T-helper 17 cell (primary cell): ENCODE results near the gene CPPED1. TPM values are rescaled to one million over a fixed set of nuclear protein-coding genes. Genes with fewer than 3 reads are reported as not detected.
"Not testable (repeated sequence)": the region's sequence is repeated elsewhere in the genome, so short reads cannot be mapped to it uniquely, and the experiment has no call there.

Experiments used
- ATAC-seq: fragments of 150-1000 bp; cut with Tn5 transposase; 2 replicates; pipeline ENCODE4 v1.10.0; 2021; ENCODE audit warnings: mild to moderate bottlenecking, moderate library complexity
- DNase-seq, 3 donors: peaks; one replicate each; pipeline versions ENCODE4 v3.0.0 to v3.0.0-alpha.2; 2020 to 2021
- H3K9me3 ChIP-seq: one replicate; pipeline ENCODE4 v1.7.0; 2013; ENCODE audit warnings: low read length, mild to moderate bottlenecking; ENCODE audit not compliant: control insufficient read depth, poor library complexity, severe bottlenecking
- H3K27ac Mint-ChIP-seq: one replicate; pipeline ENCODE4 v1.8.0; 2022; ENCODE audit warnings: mild to moderate bottlenecking, moderate library complexity, mixed read lengths
- H3K27me3 Mint-ChIP-seq: one replicate; pipeline ENCODE4 v1.8.0; 2022; ENCODE audit warnings: mixed read lengths
- H3K36me3 Mint-ChIP-seq: one replicate; pipeline ENCODE4 v1.8.0; 2022; ENCODE audit warnings: low read depth, mixed read lengths
- H3K4me1 Mint-ChIP-seq: one replicate; pipeline ENCODE4 v1.8.0; 2022; ENCODE audit warnings: mild to moderate bottlenecking, mixed read lengths
- H3K4me3 Mint-ChIP-seq: one replicate; pipeline ENCODE4 v1.8.0; 2022; ENCODE audit warnings: mild to moderate bottlenecking, moderate library complexity, mixed read lengths
- total RNA-seq, 4 donors: library from RNA in 2 of 4; stranded (reverse) in 2 of 4; gene quantifications; one replicate each; pipeline ENCODE4 v1.2.3 and lab custom pipeline; 2022 to 2026

The CPPED1 gene
- total RNA-seq, 2 donors from 2014 or later: 8.7 to 10.1 TPM

GRCh38 chr16:12796498-12796897 is 7.2 kb downstream of the CPPED1 start:
- DNase-seq: no peak
- ATAC-seq: no peak
- H3K9me3 ChIP-seq: no peaks in the 10 kb centered on the region
- Mint-ChIP-seq H3K36me3 (peaks cover 7% of the 10 kb centered on the region), H3K4me1 (peaks cover under 1% of the 10 kb centered on the region), H3K4me3 (no peak overlapping the region), H3K27me3 (no peaks in the 10 kb centered on the region), H3K27ac (no peak overlapping the region)

DNA sequence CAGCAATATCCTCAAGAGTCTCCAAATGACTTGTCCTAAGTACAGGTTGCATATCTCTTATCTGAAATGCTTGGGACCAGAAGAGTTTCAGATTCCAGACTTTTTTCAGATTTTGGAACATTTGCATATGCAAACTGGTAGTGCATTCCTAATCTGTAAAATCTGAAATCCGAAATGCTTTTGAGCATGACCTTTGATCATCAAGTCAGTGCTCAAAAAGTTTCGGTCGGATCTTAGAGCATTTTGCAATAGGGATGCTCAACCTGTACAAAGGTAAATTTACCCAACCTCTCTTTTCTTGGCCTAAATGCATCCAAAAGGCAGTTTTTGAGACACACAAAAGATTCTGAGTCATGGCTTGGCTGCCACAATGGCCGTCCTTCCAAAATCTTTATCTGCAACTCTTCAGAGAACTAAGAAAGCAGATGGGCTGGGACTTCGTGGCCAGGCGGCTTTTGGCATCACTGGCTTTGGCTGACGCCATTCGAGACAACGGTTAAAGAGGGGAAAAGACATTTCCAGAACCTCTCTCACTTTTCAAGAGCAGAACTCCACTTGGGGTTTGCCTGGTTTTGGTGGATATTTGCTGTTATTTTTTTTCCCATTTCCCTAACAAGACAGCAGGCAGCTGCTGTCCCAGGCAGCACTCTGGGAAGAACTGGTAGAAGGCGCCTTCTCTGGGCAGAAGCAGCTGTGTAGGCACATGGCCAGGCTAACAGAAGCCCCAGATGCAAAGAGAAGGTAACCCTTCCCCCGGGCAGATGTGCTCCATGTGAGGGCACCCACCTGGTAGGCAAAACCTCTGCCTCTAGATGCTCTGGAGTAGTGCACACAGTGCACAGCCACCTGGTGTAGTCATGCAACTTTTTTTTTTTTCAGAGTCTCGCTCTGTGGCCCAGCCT is 8.9 kb downstream of the CPPED1 start:
- DNase-seq (no peak), ATAC-seq (no peak)
- Mint-ChIP-seq H3K36me3 (peaks cover 2% of the 10 kb centered on the region), H3K4me1 (peaks cover 3% of the 10 kb centered on the region), H3K27ac (no peak overlapping the region), H3K27me3 (no peaks in the 10 kb centered on the region), H3K4me3 (no peak overlapping the region)
- no peaks in the 10 kb centered on the region for H3K9me3 ChIP-seq

DNA sequence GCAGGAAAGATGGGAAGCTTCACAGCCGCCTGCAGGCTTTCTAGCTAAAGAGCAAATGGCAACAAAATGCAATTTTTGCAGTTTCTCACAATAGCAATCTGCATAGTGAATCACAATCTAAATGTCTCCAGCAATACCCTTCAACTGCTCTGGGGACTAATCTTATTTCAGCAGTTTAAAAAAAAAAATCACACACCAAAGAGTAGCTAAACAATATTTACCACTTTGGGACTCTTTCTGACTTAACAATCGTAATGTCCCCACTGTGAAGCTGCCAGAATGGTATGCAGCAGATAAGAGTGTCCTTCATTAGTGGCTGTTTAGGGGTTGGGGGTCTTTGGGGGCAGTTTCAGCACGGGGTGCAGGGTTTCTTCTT is 9.8 kb downstream of the CPPED1 start:
- H3K27me3 Mint-ChIP-seq: no peaks in the 10 kb centered on the region

DNA sequence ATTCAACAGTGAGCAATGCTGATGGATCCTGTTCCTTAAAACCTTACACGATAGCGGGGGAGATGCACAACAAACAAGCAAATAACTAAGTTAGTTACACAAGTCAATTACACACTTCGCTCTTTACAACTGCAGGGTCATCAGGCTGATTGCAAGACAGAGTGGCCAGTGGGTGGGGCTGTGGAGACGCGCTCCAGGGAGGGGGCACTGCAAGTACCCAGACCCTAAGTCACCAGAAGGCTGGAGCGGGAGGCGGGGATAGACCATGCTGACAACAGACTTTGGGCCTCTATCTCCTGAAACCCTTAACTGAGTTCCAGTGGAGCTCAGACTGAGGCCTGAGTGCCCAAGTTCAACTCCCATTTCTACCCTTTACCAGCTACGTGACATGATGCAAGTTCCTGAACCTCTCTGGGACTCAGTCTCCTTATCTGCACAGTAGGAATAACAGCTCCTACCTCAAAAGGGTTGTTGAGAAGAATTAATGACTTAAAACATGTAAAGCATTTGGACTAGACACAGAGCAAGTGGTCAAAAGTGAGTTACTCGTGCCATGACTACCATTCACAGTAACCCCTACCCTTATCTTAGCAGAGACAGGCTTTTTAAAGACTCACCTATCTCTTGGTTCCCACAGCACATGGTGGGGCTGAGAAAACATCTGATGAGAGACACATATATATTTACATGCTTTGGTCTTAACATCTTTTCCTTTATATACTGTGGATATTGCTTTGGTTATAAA is 10.4 kb downstream of the CPPED1 start:
- no peak for ATAC-seq
- no peak for DNase-seq
- H3K36me3 Mint-ChIP-seq: peaks cover 2% of the 10 kb centered on the region
- no peaks in the 10 kb centered on the region for H3K27me3 Mint-ChIP-seq
- peaks cover 3% of the 10 kb centered on the region for H3K4me1 Mint-ChIP-seq
- H3K27ac Mint-ChIP-seq: no peak overlapping the region
- H3K4me3 Mint-ChIP-seq: no peak overlapping the region
- no peaks in the 10 kb centered on the region for H3K9me3 ChIP-seq

More for the DNA sequence above, 9.8 kb downstream of the CPPED1 start:
- Mint-ChIP-seq H3K4me3 (no peak overlapping the region), H3K4me1 (peaks cover 3% of the 10 kb centered on the region), H3K27ac (no peak overlapping the region), H3K36me3 (peaks cover 2% of the 10 kb centered on the region)
- ATAC-seq (no peak), DNase-seq (no peak)
- H3K9me3 ChIP-seq: no peaks in the 10 kb centered on the region

- not testable (repeated sequence) for H3K9me3 ChIP-seq, H3K27ac Mint-ChIP-seq, H3K4me3 Mint-ChIP-seq, DNase-seq, H3K36me3 Mint-ChIP-seq, H3K4me1 Mint-ChIP-seq, ATAC-seq, H3K27me3 Mint-ChIP-seq
Observed at GRCh38 chr16:12792528-12792927, 11.2 kb downstream of the CPPED1 start.

DNA sequence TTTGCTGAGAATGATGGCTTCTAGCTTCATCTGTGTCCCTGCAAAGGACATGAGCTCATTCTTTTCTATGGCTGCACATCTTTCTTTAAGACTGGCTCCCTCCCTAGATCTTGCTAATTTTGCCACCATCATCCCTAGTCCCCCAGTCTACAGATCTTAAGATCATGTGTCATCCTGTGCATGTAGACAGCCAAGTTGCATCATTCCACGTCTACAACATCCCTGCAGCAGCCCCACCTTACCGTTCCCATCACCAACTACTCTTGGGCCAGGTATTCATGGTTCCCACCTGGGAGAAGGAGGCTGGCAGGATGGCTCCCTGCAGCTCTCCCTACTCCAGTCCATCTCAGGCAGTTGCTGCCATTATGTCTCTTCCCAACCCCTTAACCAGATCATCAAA is 12.3 kb downstream of the CPPED1 start:
- Mint-ChIP-seq H3K4me1 (peaks cover 3% of the 10 kb centered on the region), H3K27me3 (no peaks in the 10 kb centered on the region), H3K4me3 (no peak overlapping the region), H3K36me3 (peaks cover 2% of the 10 kb centered on the region), H3K27ac (no peak overlapping the region)
- H3K9me3 ChIP-seq: no peaks in the 10 kb centered on the region
- no peak for DNase-seq
- ATAC-seq: no peak

GRCh38 chr16:12788758-12789157 is 14.9 kb downstream of the CPPED1 start:
- Mint-ChIP-seq H3K27me3 (no peaks in the 10 kb centered on the region), H3K27ac (no peak overlapping the region), H3K4me3 (no peak overlapping the region), H3K4me1 (peaks cover 3% of the 10 kb centered on the region), H3K36me3 (peaks cover 2% of the 10 kb centered on the region)
- no peaks in the 10 kb centered on the region for H3K9me3 ChIP-seq
- ATAC-seq: no peak
- DNase-seq: no peak

DNA sequence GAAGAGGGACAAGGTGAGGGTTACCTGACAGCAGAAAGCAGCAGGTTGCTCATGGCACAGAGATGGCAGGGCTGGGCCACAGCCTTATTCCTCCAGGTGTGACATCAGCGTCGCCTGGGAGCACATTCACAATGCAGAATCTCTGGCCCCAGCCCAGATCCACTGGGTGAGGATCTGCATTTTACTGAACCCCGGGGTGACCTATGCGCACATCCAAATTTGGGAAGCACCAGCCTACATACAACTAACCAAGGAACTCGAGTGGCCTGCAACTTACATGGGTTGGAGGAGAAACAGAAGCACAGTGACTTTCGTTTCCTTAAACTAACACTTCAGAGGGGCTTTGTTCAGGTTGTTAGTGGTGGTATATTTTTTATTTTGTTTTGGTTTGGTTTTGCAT is 17.6 kb downstream of the CPPED1 start:
- no peaks in the 10 kb centered on the region for H3K36me3 Mint-ChIP-seq

GRCh38 chr16:12784076-12784475 is 19.6 kb downstream of the CPPED1 start:
- Mint-ChIP-seq H3K27me3 (no peaks in the 10 kb centered on the region), H3K27ac (no peak overlapping the region), H3K4me1 (peaks cover 10% of the 10 kb centered on the region), H3K4me3 (no peak overlapping the region), H3K36me3 (peaks cover 3% of the 10 kb centered on the region)
- no peak for DNase-seq
- no peak for ATAC-seq
- H3K9me3 ChIP-seq: no peaks in the 10 kb centered on the region

More for the DNA sequence above, 17.6 kb downstream of the CPPED1 start:
- Mint-ChIP-seq H3K4me3 (no peak overlapping the region), H3K4me1 (peaks cover 8% of the 10 kb centered on the region), H3K27ac (no peak overlapping the region), H3K27me3 (no peaks in the 10 kb centered on the region)
- ATAC-seq (no peak), DNase-seq (no peak)
- H3K9me3 ChIP-seq: no peaks in the 10 kb centered on the region

GRCh38 chr16:12781777-12782176 is 21.9 kb downstream of the CPPED1 start:
- no peaks in the 10 kb centered on the region for H3K9me3 ChIP-seq
- H3K27me3 Mint-ChIP-seq: no peaks in the 10 kb centered on the region
- DNase-seq (no peak), ATAC-seq (peak; percentile 35)
- H3K4me1 Mint-ChIP-seq: peaks cover 10% of the 10 kb centered on the region
- H3K36me3 Mint-ChIP-seq: peaks cover 3% of the 10 kb centered on the region
- peak overlapping the region; percentile 72 for H3K4me3 Mint-ChIP-seq
- peak overlapping the region; percentile 90 for H3K27ac Mint-ChIP-seq

GRCh38 chr16:12780467-12780866 is 23.2 kb downstream of the CPPED1 start:
- no peaks in the 10 kb centered on the region for H3K27me3 Mint-ChIP-seq
- H3K27ac Mint-ChIP-seq: no peak overlapping the region
- no peak overlapping the region for H3K4me3 Mint-ChIP-seq
- ATAC-seq (no peak), DNase-seq (no peak)
- H3K36me3 Mint-ChIP-seq: peaks cover 7% of the 10 kb centered on the region
- H3K9me3 ChIP-seq: no peaks in the 10 kb centered on the region
- H3K4me1 Mint-ChIP-seq: peaks cover 10% of the 10 kb centered on the region

- Mint-ChIP-seq H3K4me1 (peaks cover 10% of the 10 kb centered on the region), H3K27me3 (no peaks in the 10 kb centered on the region), H3K27ac (peak overlapping the region; percentile 32), H3K36me3 (peaks cover 11% of the 10 kb centered on the region), H3K4me3 (no peak overlapping the region)
- no peaks in the 10 kb centered on the region for H3K9me3 ChIP-seq
- DNase-seq (no peak), ATAC-seq (no peak)
Observed at GRCh38 chr16:12778726-12779125, 25.0 kb downstream of the CPPED1 start.

DNA sequence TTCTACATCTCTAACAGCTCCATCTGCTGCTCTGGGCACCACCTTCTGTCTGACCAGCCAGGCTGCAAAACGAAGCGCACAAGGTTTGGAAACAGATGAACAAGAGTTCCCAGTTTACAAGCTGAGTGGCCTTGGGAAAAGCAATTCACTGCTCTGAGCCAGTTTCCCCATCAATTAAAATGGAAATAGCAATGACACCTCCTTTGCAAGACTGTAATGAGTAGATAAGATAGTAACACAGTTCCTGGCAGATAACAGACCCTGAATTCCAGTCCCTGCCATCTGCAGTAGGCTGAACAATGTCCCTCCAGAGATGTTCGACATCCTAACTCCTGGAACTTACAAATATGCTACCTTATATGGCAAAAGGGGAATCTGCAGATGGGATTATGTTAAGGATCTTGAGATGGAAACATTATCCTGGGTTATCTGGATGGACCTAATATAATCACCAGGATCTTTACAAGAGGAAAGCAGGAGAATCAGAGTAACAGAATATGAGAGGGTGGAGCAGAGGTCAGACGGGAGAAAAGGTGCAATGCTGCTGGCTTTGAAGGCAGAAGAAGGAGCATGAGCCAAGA is 27.9 kb downstream of the CPPED1 start:
- Mint-ChIP-seq H3K27ac (no peak overlapping the region), H3K4me3 (no peak overlapping the region), H3K36me3 (peaks cover 11% of the 10 kb centered on the region), H3K4me1 (peaks cover 2% of the 10 kb centered on the region), H3K27me3 (no peaks in the 10 kb centered on the region)
- DNase-seq (no peak), ATAC-seq (no peak)
- no peaks in the 10 kb centered on the region for H3K9me3 ChIP-seq
